HL-60 (cell line): ENCODE data around the gene NDNF.

ENCODE experiments used
- CTCF ChIP-seq: IDR thresholded peaks from one replicate; pipeline ENCODE4 v1.5.1; 2011; ENCODE audit warnings: low read length, control low read depth, inconsistent platforms; ENCODE audit not compliant: insufficient read depth
- POLR2AphosphoS5 ChIP-seq: IDR thresholded peaks from 2 replicates; pipeline ENCODE4 v1.6.1; 2012; ENCODE audit warnings: low read depth
- REST ChIP-seq: IDR thresholded peaks from 2 replicates; pipeline ENCODE4 v1.6.1; 2012; ENCODE audit warnings: low read depth; ENCODE audit not compliant: insufficient replicate concordance
- SPI1 ChIP-seq: IDR thresholded peaks from 2 replicates; pipeline ENCODE4 v1.6.1; 2012; ENCODE audit warnings: low read depth, mild to moderate bottlenecking, borderline replicate concordance

GRCh38 chr4:121098266-121098665 is 25.9 kb upstream of the NDNF start:
- TF ChIP-seq CTCF: no peak
- TF ChIP-seq POLR2AphosphoS5: no peak
- TF ChIP-seq SPI1: no peak
- TF ChIP-seq REST: no peak
